GM12878 (cell line): Measurements from ENCODE around the gene SLAIN2. TPM values are rescaled to one million over a fixed set of nuclear protein-coding genes. Genes with fewer than 3 reads are reported as not detected.

Source experiments
- BHLHE40 ChIP-seq, 2 experiments: fragments of 450-650 bp in 1 of 2; IDR thresholded peaks; 2 replicates each; pipeline ENCODE4 v1.6.1; 2011 to 2017; ENCODE audit warnings: low read depth in 2 of 2, borderline replicate concordance in 1 of 2, improper control_type of control experiment in 1 of 2, low read length in 1 of 2, mild to moderate bottlenecking in 1 of 2
- BRCA1 ChIP-seq: IDR thresholded peaks from 2 replicates; pipeline ENCODE4 v1.6.1; 2011; ENCODE audit warnings: low read depth, low read length, improper control_type of control experiment
- CBFB ChIP-seq: IDR thresholded peaks from 2 replicates; pipeline ENCODE4 v1.6.1; 2016; ENCODE audit warnings: antibody characterized with exemption, low read depth
- CBX5 ChIP-seq: sonication (generic); IDR thresholded peaks from 2 replicates; pipeline ENCODE4 v1.6.1; 2016; ENCODE audit warnings: low read depth, moderate library complexity, mild to moderate bottlenecking, inconsistent platforms
- CEBPZ ChIP-seq: fragments of 150-350 bp; IDR thresholded peaks from 2 replicates; pipeline ENCODE4 v1.6.1; 2016; ENCODE audit warnings: low read depth, low read length
- CHD1 ChIP-seq: IDR thresholded peaks from 2 replicates; pipeline ENCODE4 v1.6.1; 2012; ENCODE audit warnings: low read depth, low read length, improper control_type of control experiment
- E2F4 ChIP-seq: IDR thresholded peaks from 2 replicates; pipeline ENCODE4 v1.6.1; 2012; ENCODE audit warnings: low read depth, low read length, improper control_type of control experiment
- FOXK2 ChIP-seq: fragments of 450-650 bp; IDR thresholded peaks from 2 replicates; pipeline ENCODE4 v1.6.1; 2017; ENCODE audit warnings: mild to moderate bottlenecking, moderate library complexity
- IKZF2 ChIP-seq, 2 experiments: fragments of 450-650 bp; IDR thresholded peaks; 2 replicates each; pipeline ENCODE4 v1.6.1; 2017; ENCODE audit warnings: mild to moderate bottlenecking in 2 of 2, moderate library complexity in 2 of 2
- JUND ChIP-seq: IDR thresholded peaks from 2 replicates; pipeline ENCODE4 v1.6.1; 2012; ENCODE audit warnings: low read depth, mild to moderate bottlenecking, low read length, improper control_type of control experiment, moderate library complexity
- NFXL1 ChIP-seq: fragments of 450-650 bp; IDR thresholded peaks from 2 replicates; pipeline ENCODE4 v1.6.1; 2017; ENCODE audit warnings: antibody characterized with exemption, mild to moderate bottlenecking, borderline replicate concordance
- NR2C2 ChIP-seq: IDR thresholded peaks from 2 replicates; pipeline ENCODE4 v1.6.1; 2011; ENCODE audit warnings: borderline replicate concordance, low read depth; ENCODE audit not compliant: control insufficient read depth, insufficient read length
- PKNOX1 ChIP-seq: fragments of 450-650 bp; IDR thresholded peaks from 2 replicates; pipeline ENCODE4 v1.6.1; 2016; ENCODE audit warnings: mild to moderate bottlenecking
- POU2F2 ChIP-seq: IDR thresholded peaks from 3 replicates; pipeline ENCODE4 v1.6.1; 2011; ENCODE audit warnings: low read depth, mild to moderate bottlenecking, low read length, borderline replicate concordance
- RAD51 ChIP-seq: fragments of 450-650 bp; IDR thresholded peaks from 2 replicates; pipeline ENCODE4 v1.6.1; 2016; ENCODE audit warnings: moderate library complexity, mild to moderate bottlenecking, inconsistent platforms
- RFX5 ChIP-seq: IDR thresholded peaks from 2 replicates; pipeline ENCODE4 v1.6.1; 2011; ENCODE audit warnings: low read depth, low read length, improper control_type of control experiment
- SMAD5 ChIP-seq: IDR thresholded peaks from 2 replicates; pipeline ENCODE4 v1.6.1; 2016; ENCODE audit warnings: antibody characterized with exemption, low read depth
- SP1 ChIP-seq: IDR thresholded peaks from one replicate; pipeline ENCODE4 v1.6.1; 2011; ENCODE audit warnings: low read depth, low read length
- SPI1 ChIP-seq: IDR thresholded peaks from 2 replicates; pipeline ENCODE4 v1.6.1; 2011; ENCODE audit warnings: low read depth, mild to moderate bottlenecking, low read length, moderate library complexity, borderline replicate concordance; ENCODE audit not compliant: insufficient read depth
- ZNF207 ChIP-seq: fragments of 450-650 bp; IDR thresholded peaks from 2 replicates; pipeline ENCODE4 v1.6.1; 2014; ENCODE audit warnings: antibody characterized with exemption, mild to moderate bottlenecking, borderline replicate concordance
- ZNF622 ChIP-seq: fragments of 450-650 bp; IDR thresholded peaks from 2 replicates; pipeline ENCODE4 v1.6.1; 2017; ENCODE audit warnings: mild to moderate bottlenecking, inconsistent platforms
- ZZZ3 ChIP-seq: IDR thresholded peaks from 2 replicates; pipeline ENCODE4 v1.6.1; 2011; ENCODE audit warnings: low read depth; ENCODE audit not compliant: control insufficient read depth, insufficient read length
- polyA plus RNA-seq, 11 experiments: library from polyadenylated mRNA; depleted of rRNA in 4 of 11; unstranded in 6 of 11; stranded (reverse) in 5 of 11; fragments of >200 nt; fragmentation: Nextera tagmentation in 4 of 11; fragmentation: Illumina TruSeq in 1 of 11; extraction: Ambion mirVana in 4 of 11; extraction: Trizol in 1 of 11; gene quantifications; 1 replicate in 1 of 11; 2 replicates in 10 of 11; pipeline versions ENCODE4 v1.2.1 to v1.2.3, GENCODE V29; 2011 to 2016; ENCODE audit warnings: inconsistent platforms in 2 of 11, missing spikeins in 2 of 11, low read depth in 1 of 11
- total RNA-seq, 4 experiments: library from RNA; depleted of rRNA in 3 of 4; stranded (reverse); fragments of >200 nt in 3 of 4; fragmentation: Illumina TruSeq in 1 of 4; extraction: Trizol in 1 of 4; gene quantifications; 2 replicates each; pipeline versions ENCODE4 v1.2.1 to v1.2.3, GENCODE V29; 2013 to 2021
- TF ChIP-seq, protein P1 (sequence below): IDR thresholded peaks from 2 replicates; pipeline ENCODE4 v1.6.1; 2011; ENCODE audit warnings: low read depth, mild to moderate bottlenecking, low read length, moderate library complexity, borderline replicate concordance; ENCODE audit errors: extremely low read depth
- TF ChIP-seq, protein P2 (sequence below): fragments of 450-650 bp; IDR thresholded peaks from 2 replicates; pipeline ENCODE4 v1.6.1; 2014; ENCODE audit warnings: mild to moderate bottlenecking

The SLAIN2 gene
- total and polyA plus RNA-seq, 10 of the 15 experiments (the other 5 are each of a cell fraction or from before 2014, with no cell fraction given) = 4.3 to 96.6 (median 25.4) TPM

DNA sequence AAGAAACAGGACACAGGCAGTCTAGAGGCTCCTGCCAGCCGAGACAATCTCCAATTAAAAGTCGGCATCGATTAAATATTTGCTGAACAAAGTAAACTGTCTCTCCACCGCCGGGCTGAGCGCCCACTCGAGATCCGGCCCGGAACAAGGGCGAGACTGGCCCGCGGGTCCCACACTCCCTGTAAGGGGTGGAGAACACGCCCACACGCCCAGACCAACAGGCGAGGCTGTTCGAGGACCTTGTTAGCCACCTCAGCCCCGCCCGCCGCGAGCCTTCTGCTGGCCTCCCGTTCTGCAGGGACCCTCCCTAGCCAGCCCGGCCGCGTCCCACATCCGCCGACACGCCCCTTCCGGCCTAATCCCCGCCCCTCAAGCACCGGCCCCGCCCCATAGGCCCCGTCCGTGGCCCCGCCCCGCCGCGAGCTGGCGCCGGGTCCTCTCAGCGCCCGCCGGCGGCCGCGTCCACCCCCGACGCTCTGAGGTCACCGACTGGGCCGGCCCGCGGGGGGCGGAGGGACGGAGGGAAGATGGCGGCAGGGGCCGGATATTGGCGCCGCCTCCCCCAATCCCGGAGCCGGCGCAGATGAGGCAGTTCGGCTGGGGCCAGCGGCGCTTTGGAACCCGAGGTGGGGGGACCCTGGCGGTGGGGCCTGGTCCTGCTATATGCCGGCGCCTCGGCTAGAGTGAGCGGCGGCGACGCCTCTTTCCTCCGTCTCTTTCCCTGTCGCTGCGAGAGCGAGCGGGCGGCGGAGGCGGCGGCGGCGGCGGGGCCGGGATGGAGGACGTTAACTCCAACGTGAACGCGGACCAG lies at the start of gene SLAIN2 (continued):
- no peak for TF ChIP-seq NFXL1
- no peak for TF ChIP-seq FOXK2
- no peak for TF ChIP-seq JUND
- TF ChIP-seq NR2C2 = no peak
- TF ChIP-seq SPI1 = no peak
- no peak for TF ChIP-seq BRCA1
- no peak for TF ChIP-seq ZZZ3
- TF ChIP-seq RAD51 = no peak
- 0 out of 2 replicates have a peak, but pooled peaks have one; percentile 66 for TF ChIP-seq CBFB
- peak; percentile 80 for TF ChIP-seq CBX5
- TF ChIP-seq, protein P1, sequence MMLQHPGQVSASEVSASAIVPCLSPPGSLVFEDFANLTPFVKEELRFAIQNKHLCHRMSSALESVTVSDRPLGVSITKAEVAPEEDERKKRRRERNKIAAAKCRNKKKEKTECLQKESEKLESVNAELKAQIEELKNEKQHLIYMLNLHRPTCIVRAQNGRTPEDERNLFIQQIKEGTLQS = no peak
- no peak for TF ChIP-seq RFX5
- peak; percentile 62; the same call in 1 of the 2 replicates for TF ChIP-seq SMAD5
- no peak for TF ChIP-seq CEBPZ
- no peak for TF ChIP-seq PKNOX1
- TF ChIP-seq POU2F2 = peak; percentile 84; the same call in 2 of the 3 replicates
- TF ChIP-seq IKZF2 (IDR thresholded peaks at IDR 0.05) = peak in 1 of 2 experiments; percentile 37; a peak in 1 of 4 replicates
- TF ChIP-seq ZNF207 = 0 out of 2 replicates have a peak, but pooled peaks have one; percentile 20
- TF ChIP-seq, protein P2, sequence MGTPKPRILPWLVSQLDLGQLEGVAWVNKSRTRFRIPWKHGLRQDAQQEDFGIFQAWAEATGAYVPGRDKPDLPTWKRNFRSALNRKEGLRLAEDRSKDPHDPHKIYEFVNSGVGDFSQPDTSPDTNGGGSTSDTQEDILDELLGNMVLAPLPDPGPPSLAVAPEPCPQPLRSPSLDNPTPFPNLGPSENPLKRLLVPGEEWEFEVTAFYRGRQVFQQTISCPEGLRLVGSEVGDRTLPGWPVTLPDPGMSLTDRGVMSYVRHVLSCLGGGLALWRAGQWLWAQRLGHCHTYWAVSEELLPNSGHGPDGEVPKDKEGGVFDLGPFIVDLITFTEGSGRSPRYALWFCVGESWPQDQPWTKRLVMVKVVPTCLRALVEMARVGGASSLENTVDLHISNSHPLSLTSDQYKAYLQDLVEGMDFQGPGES = no peak
- TF ChIP-seq CHD1 = no peak
- TF ChIP-seq SP1 = no peak
- peak in 1 of 2 experiments; percentile 21; a peak in 1 of 4 replicates for TF ChIP-seq BHLHE40 (IDR thresholded peaks at IDR 0.05; ENCODE audit: borderline replicate concordance in 1 of 2, low read depth in 2 of 2, low read length in 1 of 2)
- TF ChIP-seq E2F4 = no peak
- TF ChIP-seq ZNF622 = no peak
